Psoas muscle (tissue), 8 donors: ENCODE data around the gene CHCHD6. TPM values are rescaled to one million over a fixed set of nuclear protein-coding genes. Genes with fewer than 3 reads are reported as not detected.

Experiments used
- ATAC-seq, 4 donors: fragments of 200-7000 bp; cut with Tn5 transposase; one replicate each; pipeline ENCODE4 v1.9.1; 2020; ENCODE audit warnings: moderate library complexity in 3 of 4, mild to moderate bottlenecking in 2 of 4
- DNase-seq, 2 donors: peaks; one replicate each; pipeline ENCODE4 v3.0.0-alpha.2; 2020
- H3K27ac ChIP-seq: fragments of 200-600 bp; one replicate; pipeline ENCODE4 v1.8.0; 2022
- H3K27me3 ChIP-seq, 3 donors: fragments of 200-600 bp in 1 of 3; one replicate each; pipeline versions ENCODE4 v1.6.1 to v1.8.0; 2013 to 2022; ENCODE audit warnings: low read length in 2 of 3, mild to moderate bottlenecking in 2 of 3, moderate library complexity in 1 of 3; ENCODE audit not compliant: insufficient read depth in 3 of 3
- H3K36me3 ChIP-seq, 2 donors: fragments of 200-600 bp in 1 of 2; one replicate each; pipeline versions ENCODE4 v1.6.1 to v1.8.0; 2013 to 2022; ENCODE audit warnings: low read depth in 1 of 2, mild to moderate bottlenecking in 1 of 2, moderate library complexity in 1 of 2; ENCODE audit not compliant: insufficient read depth in 1 of 2
- H3K4me1 ChIP-seq: fragments of 200-600 bp; one replicate; pipeline ENCODE4 v1.8.0; 2022
- H3K4me3 ChIP-seq: fragments of 200-600 bp; one replicate; pipeline ENCODE4 v1.8.0; 2022; ENCODE audit warnings: mild to moderate bottlenecking
- H3K9me3 ChIP-seq: fragments of 200-600 bp; one replicate; pipeline ENCODE4 v1.8.0; 2022
- CTCF ChIP-seq: fragments of 200-600 bp; IDR thresholded peaks from one replicate; pipeline ENCODE4 v1.8.0; 2022; ENCODE audit warnings: antibody characterized with exemption
- WGBS, 3 donors: extraction: QIAGEN DNeasy Blood & Tissue Kit; methylation state at CpG; one replicate each; pipeline versions ENCODE4 v1.1.6 to v1.1.7; 2013; 5-methylcytosine and 5-hydroxymethylcytosine counted together
- intact Hi-C, 2 donors: fragments of 100-400 bp; cut with DNase I; formaldehyde crosslinking; loops; one replicate each; pipeline versions ENCODE4 v1.11.0 to v1.14.2; 2022
- polyA plus RNA-seq, 3 donors: library from polyadenylated mRNA; stranded (reverse); fragments of 200-250 nt; gene quantifications; one replicate each; pipeline ENCODE4 v1.2.3, GENCODE V29; 2013
- total RNA-seq, 4 donors: library from RNA; stranded (reverse); fragmentation: NEBNext Ultra II Directional in 2 of 4; extraction: Animal tissue kit (Norgen Biotek cat#: 25700) in 2 of 4; gene quantifications; one replicate each; pipeline versions ENCODE4 v1.2.1 to v1.2.4, GENCODE V29; 2021 to 2023
- donor health status: healthy with polysubstance abuse.
- donor health status: DM: no; HTN: no; CAD: no; lungs with moderate emphysema.
- donor health status: Bipolar disorder and iron deficiency.
- donor health status: healthy.
- donor health status: DM: yes; HTN: yes; CAD: no.
- donor health status: DM: no; HTN: no; CAD: no.
- donor health status: DM: no; HTN: no; CAD: no.
- donor health status: DM: yes; HTN: yes; CAD: no.

Gene CHCHD6
- total and polyA plus RNA-seq, 7 donors, result 2.4 to 13.8 (median 3.5) TPM

GRCh38 chr3:126954141-126954842 lies 250.3 kb downstream of the CHCHD6 start:
- peak in 1 of 2 donors; percentile 36 for DNase-seq
- Histone ChIP-seq H3K36me3 (no peaks in the 10 kb centered on the region), H3K27ac (no peak overlapping the region), H3K4me3 (no peak overlapping the region), H3K4me1 (peaks cover under 1% of the 10 kb centered on the region), H3K27me3 (no peaks in the 10 kb centered on the region), H3K9me3 (no peaks in the 10 kb centered on the region)
- ATAC-seq, result no peak
- TF ChIP-seq CTCF, result no peak
- intact Hi-C loops, result no loop called here
- 90 to 93% (median 92%) methylated on average over 10 of the region's 10 CpGs for WGBS, 3 donors

DNA sequence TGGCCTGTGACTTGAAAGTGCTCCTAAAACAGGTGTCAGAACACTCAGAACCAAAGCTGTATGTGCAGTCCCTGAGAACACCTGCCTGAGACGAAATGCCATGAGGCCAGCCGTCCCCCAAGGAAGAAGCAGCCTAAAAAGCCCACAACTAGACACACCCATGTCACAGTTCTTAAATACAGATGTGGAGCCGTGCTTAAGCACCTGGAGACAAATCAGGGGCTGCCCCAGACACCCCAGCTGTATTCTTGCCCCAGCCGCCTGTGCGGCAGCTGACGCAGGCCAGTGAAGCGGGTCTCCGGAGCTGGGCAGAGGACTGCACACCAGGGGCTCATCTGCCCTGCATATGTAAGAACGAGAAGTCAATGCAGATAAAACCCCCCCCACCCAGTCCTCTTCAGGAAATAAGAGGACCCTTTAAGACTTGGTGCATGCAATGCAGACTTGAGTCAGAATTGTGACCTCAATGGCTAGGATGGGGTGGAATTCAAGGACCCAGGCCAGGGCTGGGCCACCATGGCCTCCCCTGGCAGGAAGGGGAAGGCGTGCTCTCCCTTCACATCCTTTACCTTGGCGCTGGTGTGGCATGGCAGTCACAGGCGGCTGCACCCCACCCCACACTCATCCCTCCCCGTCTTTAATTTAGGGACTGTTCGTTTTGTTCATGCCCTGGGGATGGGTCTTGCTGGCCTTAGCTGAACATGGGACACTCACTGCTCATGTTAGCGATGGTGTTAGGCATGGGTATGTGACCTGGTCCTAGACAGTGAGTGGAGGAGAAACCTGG lies 251.2 kb downstream of the CHCHD6 start:
- DNase-seq, result peak in 1 of 2 donors; percentile 41
- Histone ChIP-seq H3K9me3 (no peaks in the 10 kb centered on the region), H3K27ac (no peak overlapping the region), H3K4me3 (no peak overlapping the region), H3K36me3 (no peaks in the 10 kb centered on the region), H3K27me3 (no peaks in the 10 kb centered on the region), H3K4me1 (peaks cover 3% of the 10 kb centered on the region)
- 95 to 96% (median 95%) methylated on average over 15 of the region's 15 CpGs for WGBS, 3 donors
- TF ChIP-seq CTCF, result no peak
- intact Hi-C loops, result no loop called here
- no peak for ATAC-seq

DNA sequence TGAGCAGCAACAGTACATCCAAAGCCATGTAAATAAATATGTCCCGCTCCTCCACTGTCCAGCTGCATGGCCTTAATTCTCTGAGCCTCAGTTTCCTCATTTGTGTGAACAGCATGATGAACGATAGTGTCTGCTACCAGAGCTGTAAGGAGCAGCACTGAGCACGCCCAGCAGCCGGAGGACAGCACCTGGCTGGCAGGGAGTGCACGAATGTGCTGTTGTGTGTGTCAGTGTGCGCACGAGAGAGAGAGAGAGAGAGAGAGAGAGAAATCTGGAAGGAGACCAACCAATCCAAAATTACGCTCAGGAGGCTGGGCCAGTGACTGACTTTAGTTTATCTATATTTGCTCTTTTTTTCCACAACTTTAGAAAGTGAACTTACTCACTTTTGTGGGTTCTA lies 252.3 kb downstream of the CHCHD6 start:
- intact Hi-C loops, result no loop called here
- 87 to 95% (median 94%) methylated on average over 8 of the region's 8 CpGs for WGBS, 3 donors
- Histone ChIP-seq H3K9me3 (no peaks in the 10 kb centered on the region), H3K27me3 (no peaks in the 10 kb centered on the region), H3K4me3 (no peak overlapping the region), H3K4me1 (peaks cover 14% of the 10 kb centered on the region), H3K36me3 (no peaks in the 10 kb centered on the region), H3K27ac (no peak overlapping the region)
- no peak for TF ChIP-seq CTCF
- DNase-seq, result peak in 1 of 2 donors; percentile 41
- ATAC-seq, result no peak

DNA sequence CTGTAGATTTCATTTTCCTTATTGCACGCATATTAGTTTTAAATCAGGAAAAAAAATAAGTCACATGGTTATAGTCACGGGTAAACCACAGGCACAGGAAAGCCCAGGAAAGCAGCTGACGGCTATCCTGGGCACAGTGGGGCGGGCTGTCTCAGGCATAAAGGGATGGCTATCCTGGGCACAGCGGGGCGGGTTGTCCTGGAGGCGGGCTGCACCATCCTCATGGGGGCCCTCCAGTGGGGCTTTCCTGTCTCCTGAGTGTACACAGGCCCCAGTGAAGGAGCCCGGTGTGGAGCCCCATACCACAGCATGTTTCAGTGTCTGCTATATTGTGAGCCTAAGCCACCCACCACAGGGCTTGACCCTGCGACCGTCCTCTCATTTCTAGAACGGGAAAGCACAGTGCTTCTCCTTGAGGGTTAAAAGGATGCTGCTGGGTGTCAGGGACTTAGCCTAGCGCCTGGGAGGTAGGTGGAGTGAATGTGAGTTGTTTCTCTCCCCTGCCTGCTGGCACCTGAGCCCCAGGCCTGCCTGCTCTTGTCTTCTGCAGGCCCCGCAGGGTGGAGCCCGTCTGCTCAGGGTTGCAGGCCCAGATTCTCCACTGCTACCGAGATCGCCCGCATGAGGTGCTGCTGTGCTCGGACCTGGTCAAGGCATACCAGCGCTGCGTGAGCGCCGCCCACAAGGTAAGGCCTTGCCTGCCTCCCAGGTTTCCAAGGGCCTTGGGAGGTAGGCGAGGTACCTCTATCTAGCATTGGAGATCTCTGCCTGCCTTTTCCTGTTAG lies 253.0 kb downstream of the CHCHD6 start:
- 91 to 93% (median 92%) methylated on average over 23 of the region's 23 CpGs for WGBS, 3 donors
- Histone ChIP-seq H3K36me3 (no peaks in the 10 kb centered on the region), H3K27me3 (no peaks in the 10 kb centered on the region), H3K4me1 (peaks cover 21% of the 10 kb centered on the region), H3K4me3 (no peak overlapping the region), H3K27ac (no peak overlapping the region), H3K9me3 (no peaks in the 10 kb centered on the region)
- intact Hi-C loops, result no loop called here
- peak in 1 of 2 donors; percentile 29 for DNase-seq
- no peak for TF ChIP-seq CTCF
- ATAC-seq, result no peak
